Nephron progenitor cell (in vitro differentiated cells): Measurements from ENCODE around the gene SULF2.
A peak's percentile ranks its signal among the peaks of the same experiment; 100 is the strongest.

Experiments used
- DNase-seq: peaks from one replicate; pipeline ENCODE4 v3.0.0; 2021
- H3K27ac Mint-ChIP-seq: 2 replicates; pipeline ENCODE4 v1.8.0; 2021; ENCODE audit warnings: mild to moderate bottlenecking, moderate library complexity, mixed read lengths
- H3K27me3 Mint-ChIP-seq: 2 replicates; pipeline ENCODE4 v1.8.0; 2021; ENCODE audit warnings: mild to moderate bottlenecking, low read depth, mixed read lengths; ENCODE audit not compliant: poor library complexity
- H3K36me3 Mint-ChIP-seq: 2 replicates; pipeline ENCODE4 v1.8.0; 2021; ENCODE audit warnings: low read depth, mixed read lengths
- H3K4me1 Mint-ChIP-seq: 2 replicates; pipeline ENCODE4 v1.8.0; 2021; ENCODE audit warnings: mixed read lengths
- H3K4me3 Mint-ChIP-seq: 2 replicates; pipeline ENCODE4 v1.8.0; 2021; ENCODE audit warnings: mild to moderate bottlenecking, moderate library complexity, mixed read lengths
- H3K9me3 Mint-ChIP-seq: 2 replicates; pipeline ENCODE4 v1.8.0; 2021; ENCODE audit warnings: mild to moderate bottlenecking, moderate library complexity, mixed read lengths
- CTCF ChIP-seq: fragments of 200-600 bp; sonication (generic); IDR thresholded peaks from 2 replicates; pipeline ENCODE4 v1.5.0; 2021; ENCODE audit warnings: antibody characterized with exemption

Gene SULF2

DNA sequence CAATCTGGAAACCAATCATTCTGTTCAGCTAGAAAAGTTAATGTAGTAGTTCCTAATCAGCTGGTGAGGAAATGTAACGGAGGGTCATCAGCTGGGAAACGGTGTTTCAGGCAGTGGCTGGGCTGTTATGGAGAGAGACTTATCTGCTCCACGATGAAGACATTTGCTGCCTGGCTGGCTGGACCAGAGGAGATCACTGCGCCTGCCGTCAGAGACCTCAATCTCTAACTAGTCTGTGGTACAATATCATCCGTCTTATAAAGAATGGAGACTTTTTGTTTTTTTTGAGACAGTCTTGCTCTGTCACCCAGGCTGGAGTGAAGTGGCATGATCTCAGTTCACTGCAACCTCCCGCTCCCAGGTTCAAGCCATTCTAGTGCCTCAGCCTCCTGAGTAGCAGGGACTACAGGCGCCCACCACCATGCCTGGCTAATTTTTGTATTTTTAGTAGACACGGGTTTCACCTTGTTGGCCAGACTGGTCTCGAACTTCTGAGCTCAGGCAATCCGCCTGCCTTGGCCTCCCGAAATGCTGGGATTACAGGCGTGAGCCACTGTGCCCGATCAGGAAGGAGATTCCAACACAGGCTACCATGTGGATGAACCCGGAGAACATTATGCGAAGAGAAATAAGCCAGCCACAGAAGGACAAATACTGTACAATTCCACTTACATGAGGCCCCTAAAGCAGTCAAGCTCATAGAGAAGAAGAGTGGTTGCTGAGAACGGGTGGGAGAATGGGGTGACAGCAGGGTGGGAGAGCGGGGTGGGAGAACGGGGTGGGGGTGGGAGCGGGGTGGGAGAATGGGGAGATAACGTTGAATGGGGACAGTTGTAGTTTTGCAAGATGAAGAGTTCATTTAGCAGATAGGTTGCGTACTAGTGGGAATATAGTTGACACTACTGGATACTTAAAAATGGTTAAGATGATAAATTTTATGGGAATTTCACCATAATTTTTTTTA is 115.1 kb downstream of the SULF2 start:
- Mint-ChIP-seq H3K4me3 (no peak overlapping the region), H3K27ac (peak overlapping the region; percentile 81), H3K36me3 (peaks cover 44% of the 10 kb centered on the region), H3K4me1 (peaks cover 15% of the 10 kb centered on the region), H3K27me3 (peaks cover 9% of the 10 kb centered on the region), H3K9me3 (no peaks in the 10 kb centered on the region)
- no peak for TF ChIP-seq CTCF
- no peak for DNase-seq

- H3K27ac Mint-ChIP-seq = peak overlapping the region; percentile 81
- no peak overlapping the region for H3K4me3 Mint-ChIP-seq
- peaks cover 47% of the 10 kb centered on the region for H3K36me3 Mint-ChIP-seq
- peaks cover 22% of the 10 kb centered on the region for H3K4me1 Mint-ChIP-seq
- peaks cover 9% of the 10 kb centered on the region for H3K27me3 Mint-ChIP-seq
- no peak for TF ChIP-seq CTCF
- H3K9me3 Mint-ChIP-seq = no peaks in the 10 kb centered on the region
- DNase-seq = no peak
Observed at GRCh38 chr20:47669489-47669888, 115.8 kb downstream of the SULF2 start.

- Mint-ChIP-seq H3K9me3 (no peaks in the 10 kb centered on the region), H3K4me1 (peaks cover 24% of the 10 kb centered on the region), H3K27ac (peak overlapping the region; percentile 90)
Observed at GRCh38 chr20:47669152-47669425, 116.2 kb downstream of the SULF2 start.

GRCh38 chr20:47668313-47669151 is 116.7 kb downstream of the SULF2 start:
- no peak for DNase-seq
- Mint-ChIP-seq H3K27me3 (peaks cover 9% of the 10 kb centered on the region), H3K4me1 (peaks cover 24% of the 10 kb centered on the region), H3K9me3 (no peaks in the 10 kb centered on the region), H3K36me3 (peaks cover 47% of the 10 kb centered on the region), H3K27ac (peak overlapping the region; percentile 90), H3K4me3 (no peak overlapping the region)
- TF ChIP-seq CTCF = no peak

More at GRCh38 chr20:47669152-47669425, 116.2 kb downstream of the SULF2 start:
- TF ChIP-seq CTCF = no peak
- Mint-ChIP-seq H3K27me3 (peaks cover 9% of the 10 kb centered on the region), H3K36me3 (peaks cover 47% of the 10 kb centered on the region), H3K4me3 (no peak overlapping the region)
- DNase-seq = no peak

DNA sequence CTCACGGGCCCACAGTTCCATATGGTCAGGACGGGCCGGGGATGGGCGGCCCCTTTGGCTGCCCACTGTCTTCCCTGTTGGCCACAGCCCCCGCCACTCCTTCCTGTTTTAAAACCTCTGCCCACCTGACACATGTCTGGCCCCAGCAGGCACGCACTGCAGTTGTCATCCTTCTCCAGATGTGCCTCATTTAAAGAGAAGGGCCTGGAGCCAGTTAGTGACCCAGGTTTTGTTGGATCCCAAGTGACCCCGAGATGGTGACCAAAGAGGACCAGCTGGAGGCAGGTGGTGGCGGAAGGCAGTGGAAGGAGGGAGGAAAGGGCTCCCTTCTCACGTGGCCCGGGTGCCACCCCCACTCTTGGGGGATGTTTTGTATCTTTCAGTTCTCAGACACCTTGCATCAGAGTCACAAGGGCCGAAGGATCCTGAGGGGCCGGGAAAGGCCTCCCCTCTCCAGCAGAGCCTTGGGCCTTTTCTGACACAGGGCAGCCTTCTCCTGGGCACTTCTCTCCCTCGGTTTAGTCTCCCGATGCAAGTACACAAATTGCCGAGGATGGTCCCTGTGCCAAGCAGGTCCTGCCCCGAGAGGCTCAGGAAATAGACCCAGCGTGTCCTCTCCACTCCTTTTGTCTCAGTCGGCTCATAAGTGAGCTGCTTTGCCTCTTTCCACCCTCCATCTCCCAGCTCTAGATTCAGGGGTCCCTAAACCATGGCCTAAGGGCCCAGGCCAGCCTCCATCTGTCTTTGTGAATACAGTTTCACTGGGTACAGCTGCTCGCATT is 117.6 kb downstream of the SULF2 start:
- Mint-ChIP-seq H3K4me3 (no peak overlapping the region), H3K27me3 (peaks cover 9% of the 10 kb centered on the region), H3K4me1 (peaks cover 24% of the 10 kb centered on the region), H3K9me3 (no peaks in the 10 kb centered on the region), H3K36me3 (peaks cover 42% of the 10 kb centered on the region), H3K27ac (no peak overlapping the region)
- TF ChIP-seq CTCF = no peak
- no peak for DNase-seq
